ENCODE measurements around the gene PXDN.
"Not testable (repeated sequence)": the region's sequence is repeated elsewhere in the genome, so short reads cannot be mapped to it uniquely, and the experiment has no call there.

PXDN gene

GRCh38 chr2:1727101-1727771 lies 17.1 kb downstream of the PXDN start:
- TF ChIP-seq CTCF (conservative IDR thresholded peaks at IDR 0.05; ENCODE audit: low read length) (no peak), EZH2phosphoT487 (IDR thresholded peaks at IDR 0.05; ENCODE audit: borderline replicate concordance) (no peak)
- Histone ChIP-seq H3F3A (ENCODE audit: low read depth) (no peaks in the 10 kb centered on the region), H3K36me3 (ENCODE audit: insufficient read depth, low read length) (no peaks in the 10 kb centered on the region), H3K9me2 (replicated peaks; ENCODE audit: low read depth, low read length) (no peaks in the 10 kb centered on the region), H3K4me2 (ENCODE audit: low read depth, low read length, poor library complexity, severe bottlenecking) (no peak overlapping the region), H3K9ac (ENCODE audit: low read depth, low read length, poor library complexity, severe bottlenecking) (no peak overlapping the region), H2AFZ (ENCODE audit: low read length) (no peak overlapping the region), H3K27me3 (ENCODE audit: insufficient read depth, low read length, poor library complexity, severe bottlenecking) (no peaks in the 10 kb centered on the region), H3K4me1 (ENCODE audit: insufficient read depth, low read length, poor library complexity, severe bottlenecking) (peaks cover 17% of the 10 kb centered on the region), H4K20me1 (ENCODE audit: insufficient read depth, low read length, poor library complexity, severe bottlenecking) (peaks cover 33% of the 10 kb centered on the region), H3K9me3 (ENCODE audit: insufficient read depth, low read depth, low read length) (no peaks in the 10 kb centered on the region), H3K79me2 (ENCODE audit: insufficient read depth, low read length) (peaks cover 77% of the 10 kb centered on the region), H3K4me3 (ENCODE audit: low read length, poor library complexity, severe bottlenecking) (no peak overlapping the region)

- Histone ChIP-seq H3K9ac (ENCODE audit: low read depth, low read length, poor library complexity, severe bottlenecking) (no peak overlapping the region), H2AFZ (ENCODE audit: low read length) (no peak overlapping the region), H4K20me1 (ENCODE audit: insufficient read depth, low read length, poor library complexity, severe bottlenecking) (peaks cover 33% of the 10 kb centered on the region), H3K4me3 (ENCODE audit: low read length, poor library complexity, severe bottlenecking) (no peak overlapping the region), H3K36me3 (ENCODE audit: insufficient read depth, low read length) (no peaks in the 10 kb centered on the region), H3K27me3 (ENCODE audit: insufficient read depth, low read length, poor library complexity, severe bottlenecking) (no peaks in the 10 kb centered on the region), H3K79me2 (ENCODE audit: insufficient read depth, low read length) (peaks cover 76% of the 10 kb centered on the region), H3K4me2 (ENCODE audit: low read depth, low read length, poor library complexity, severe bottlenecking) (no peak overlapping the region), H3K4me1 (ENCODE audit: insufficient read depth, low read length, poor library complexity, severe bottlenecking) (peaks cover 17% of the 10 kb centered on the region), H3F3A (ENCODE audit: low read depth) (no peaks in the 10 kb centered on the region), H3K9me2 (replicated peaks; ENCODE audit: low read depth, low read length) (no peaks in the 10 kb centered on the region), H3K9me3 (ENCODE audit: insufficient read depth, low read depth, low read length) (no peaks in the 10 kb centered on the region)
- TF ChIP-seq CTCF (conservative IDR thresholded peaks at IDR 0.05; ENCODE audit: low read length), result no peak
- TF ChIP-seq EZH2phosphoT487 (IDR thresholded peaks at IDR 0.05; ENCODE audit: borderline replicate concordance), result no peak
Measured at GRCh38 chr2:1726558-1726957, 17.8 kb downstream of the PXDN start.

DNA sequence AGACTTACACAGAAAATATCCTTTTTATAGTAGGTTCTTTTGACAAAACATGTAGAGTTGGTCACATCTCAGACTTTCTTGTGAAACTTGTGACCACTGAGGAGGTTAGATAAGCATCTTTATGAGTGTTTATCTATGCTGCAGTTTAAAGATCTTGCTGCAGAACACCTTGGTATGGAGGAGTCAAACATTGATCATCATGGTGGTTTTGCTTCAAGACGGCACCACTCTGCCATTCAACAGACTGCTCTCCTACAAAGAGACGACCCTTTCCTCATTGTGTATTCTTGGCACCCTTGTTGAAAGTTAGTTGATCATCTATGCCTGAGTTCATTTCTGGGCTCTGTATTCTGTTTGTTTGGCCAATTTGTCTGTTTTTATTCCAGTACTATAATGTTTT lies 20.0 kb downstream of the PXDN start:
- not testable (repeated sequence) for H3K4me1 ChIP-seq (ENCODE audit: insufficient read depth, low read length, poor library complexity, severe bottlenecking)
- peaks cover 25% of the 10 kb centered on the region for H4K20me1 ChIP-seq (ENCODE audit: insufficient read depth, low read length, poor library complexity, severe bottlenecking)

More for the DNA sequence above, 20.0 kb downstream of the PXDN start:
- H3F3A ChIP-seq (ENCODE audit: low read depth); H3K27me3 ChIP-seq (ENCODE audit: insufficient read depth, low read length, poor library complexity, severe bottlenecking); H3K9me2 ChIP-seq (replicated peaks; ENCODE audit: low read depth, low read length); H2AFZ ChIP-seq (ENCODE audit: low read length); H3K9me3 ChIP-seq (ENCODE audit: insufficient read depth, low read depth, low read length); H3K9ac ChIP-seq (ENCODE audit: low read depth, low read length, poor library complexity, severe bottlenecking); H3K4me3 ChIP-seq (ENCODE audit: low read length, poor library complexity, severe bottlenecking); H3K36me3 ChIP-seq (ENCODE audit: insufficient read depth, low read length): not testable (repeated sequence)
- Histone ChIP-seq H3K4me2 (ENCODE audit: low read depth, low read length, poor library complexity, severe bottlenecking) (peak overlapping the region; percentile 36), H3K79me2 (ENCODE audit: insufficient read depth, low read length) (peaks cover 68% of the 10 kb centered on the region)

Data from Loucy (cell line).